Fibroblast of villous mesenchyme (primary cell): Measurements from ENCODE around the gene ADAMTS18. TPM values are rescaled to one million over a fixed set of nuclear protein-coding genes. Genes with fewer than 3 reads are reported as not detected.

Source experiments
- DNase-seq: peaks from one replicate; pipeline ENCODE4 v3.0.0-alpha.2; 2010; ENCODE audit warnings: low read depth
- H3K4me3 ChIP-seq: 2 replicates; pipeline ENCODE4 v1.5.1; 2011; ENCODE audit warnings: low read depth, mild to moderate bottlenecking, low read length
- total RNA-seq: library from RNA; depleted of rRNA; stranded (reverse); fragments of >200 nt; gene quantifications from 2 replicates; pipeline ENCODE4 v1.2.3, GENCODE V29; 2012
- TF ChIP-seq, protein P1 (sequence below): IDR thresholded peaks from 2 replicates; pipeline ENCODE4 v1.5.1; 2012; ENCODE audit warnings: low read depth, mild to moderate bottlenecking, low read length; ENCODE audit not compliant: insufficient read depth

The ADAMTS18 gene
- total RNA-seq, 1 donor = not detected

GRCh38 chr16:77386831-77387814, 47.7 kb downstream of the ADAMTS18 start:
- TF ChIP-seq, protein P1, sequence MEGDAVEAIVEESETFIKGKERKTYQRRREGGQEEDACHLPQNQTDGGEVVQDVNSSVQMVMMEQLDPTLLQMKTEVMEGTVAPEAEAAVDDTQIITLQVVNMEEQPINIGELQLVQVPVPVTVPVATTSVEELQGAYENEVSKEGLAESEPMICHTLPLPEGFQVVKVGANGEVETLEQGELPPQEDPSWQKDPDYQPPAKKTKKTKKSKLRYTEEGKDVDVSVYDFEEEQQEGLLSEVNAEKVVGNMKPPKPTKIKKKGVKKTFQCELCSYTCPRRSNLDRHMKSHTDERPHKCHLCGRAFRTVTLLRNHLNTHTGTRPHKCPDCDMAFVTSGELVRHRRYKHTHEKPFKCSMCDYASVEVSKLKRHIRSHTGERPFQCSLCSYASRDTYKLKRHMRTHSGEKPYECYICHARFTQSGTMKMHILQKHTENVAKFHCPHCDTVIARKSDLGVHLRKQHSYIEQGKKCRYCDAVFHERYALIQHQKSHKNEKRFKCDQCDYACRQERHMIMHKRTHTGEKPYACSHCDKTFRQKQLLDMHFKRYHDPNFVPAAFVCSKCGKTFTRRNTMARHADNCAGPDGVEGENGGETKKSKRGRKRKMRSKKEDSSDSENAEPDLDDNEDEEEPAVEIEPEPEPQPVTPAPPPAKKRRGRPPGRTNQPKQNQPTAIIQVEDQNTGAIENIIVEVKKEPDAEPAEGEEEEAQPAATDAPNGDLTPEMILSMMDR = no peak
- DNase-seq = no peak
- H3K4me3 ChIP-seq = no peak overlapping the region

GRCh38 chr16:77385481-77385880, 49.4 kb downstream of the ADAMTS18 start:
- no peak for DNase-seq
- no peak overlapping the region for H3K4me3 ChIP-seq
- TF ChIP-seq, protein P1 = no peak

DNA sequence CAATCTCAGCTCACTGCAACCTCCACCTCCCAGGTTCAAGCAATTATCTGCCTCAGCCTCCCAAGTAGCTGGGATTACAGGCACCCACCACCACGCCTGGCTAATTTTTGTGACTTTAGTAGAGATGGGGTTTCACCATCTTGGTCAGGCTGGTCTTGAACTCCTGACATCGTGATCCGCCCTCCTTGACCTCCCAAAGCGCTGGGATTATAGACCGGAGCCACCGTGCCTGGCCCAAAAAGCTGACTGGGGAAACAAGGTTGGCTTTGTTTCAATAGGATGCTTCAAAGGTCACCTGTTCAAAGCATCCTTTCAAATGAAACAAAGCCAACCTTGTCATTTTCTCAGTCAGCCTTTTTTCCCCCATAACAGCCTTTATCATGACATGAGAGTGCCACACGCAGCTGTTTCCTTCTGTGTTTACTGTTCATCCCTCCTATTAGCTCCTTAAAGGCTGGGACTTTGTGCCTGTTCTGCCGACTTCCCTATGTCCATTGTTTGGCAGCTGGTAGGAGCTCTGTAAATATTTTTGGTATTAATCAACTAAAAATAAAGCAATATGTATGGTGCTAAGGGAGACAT, 51.1 kb downstream of the ADAMTS18 start:
- DNase-seq = no peak

DNA sequence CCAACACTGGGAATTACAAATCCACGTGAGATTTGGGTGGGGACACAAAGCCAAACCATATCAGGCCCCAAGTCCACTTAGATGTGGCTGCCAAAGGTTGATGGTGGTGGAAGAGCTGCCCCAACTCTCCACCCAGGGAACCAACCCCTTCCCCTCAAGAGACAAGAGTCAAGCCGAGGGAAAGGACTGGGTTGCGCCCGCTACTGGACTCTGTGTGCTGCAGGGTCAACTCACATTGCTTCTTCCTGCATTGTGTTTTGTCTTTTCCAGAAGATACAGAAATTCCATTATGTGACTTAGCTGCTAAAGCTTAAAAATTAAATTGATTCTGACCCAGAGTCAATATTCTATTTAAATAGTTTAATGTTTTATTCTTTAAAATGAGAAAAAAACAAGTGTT, 58.5 kb downstream of the ADAMTS18 start:
- peak; percentile 6 for DNase-seq
- TF ChIP-seq, protein P1 = peak; percentile 30
- H3K4me3 ChIP-seq = no peak overlapping the region

More for the DNA sequence above, 51.1 kb downstream of the ADAMTS18 start:
- TF ChIP-seq, protein P1 = no peak
- H3K4me3 ChIP-seq = no peak overlapping the region

DNA sequence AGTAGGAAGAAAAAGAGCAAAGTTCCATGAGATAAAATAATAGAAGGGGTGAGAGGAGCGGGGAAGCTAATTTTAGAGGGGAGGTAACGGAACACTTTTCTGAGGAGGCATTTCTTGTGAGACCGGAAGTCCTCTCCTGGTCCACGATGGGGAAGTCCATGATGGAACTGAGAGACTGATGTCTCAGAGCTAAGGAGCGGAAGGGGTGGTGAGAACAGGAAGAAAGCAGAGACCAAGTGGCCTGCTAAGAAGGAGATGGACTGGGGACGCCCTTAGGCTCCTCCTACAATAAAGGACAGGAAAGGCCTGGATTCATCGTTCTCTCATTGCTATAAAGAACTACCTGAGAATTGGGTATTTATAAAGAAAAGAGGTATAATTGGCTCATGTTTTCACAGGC, 59.4 kb downstream of the ADAMTS18 start:
- H3K4me3 ChIP-seq = no peak overlapping the region

GRCh38 chr16:77374384-77374783, 60.5 kb downstream of the ADAMTS18 start:
- TF ChIP-seq, protein P1 = no peak
- H3K4me3 ChIP-seq = no peak overlapping the region
- no peak for DNase-seq

More for the DNA sequence above, 59.4 kb downstream of the ADAMTS18 start:
- no peak for DNase-seq
- TF ChIP-seq, protein P1 = no peak
